HepG2 (cell line): ENCODE measurements around the gene OSBP. TPM values are rescaled to one million over a fixed set of nuclear protein-coding genes. Genes with fewer than 3 reads are reported as not detected.

Experiments used
- ARID3A ChIP-seq: IDR thresholded peaks from 2 replicates; pipeline ENCODE4 v1.6.1; 2012; ENCODE audit warnings: low read depth, low read length, improper control_type of control experiment
- CC2D1A ChIP-seq: sonication (generic); formaldehyde crosslinking; IDR thresholded peaks from 2 replicates; pipeline ENCODE4 v1.8.1; 2023; ENCODE audit warnings: mild to moderate bottlenecking, missing genetic modification reagents
- JUND ChIP-seq: sonication (generic); formaldehyde crosslinking; IDR thresholded peaks from 2 replicates; pipeline ENCODE4 v1.8.0; 2022; ENCODE audit warnings: mild to moderate bottlenecking, missing genetic modification reagents
- KMT2B ChIP-seq: IDR thresholded peaks from 2 replicates; pipeline ENCODE4 v1.6.1; 2016; ENCODE audit warnings: missing genetic modification reagents, missing compliant biosample characterization
- MAZ ChIP-seq, 2 experiments: sonication (generic) in 1 of 2; formaldehyde crosslinking in 1 of 2; IDR thresholded peaks; 2 replicates each; pipeline versions ENCODE4 v1.5.0 to v1.6.1; 2012 to 2020; ENCODE audit warnings: low read depth in 2 of 2, mild to moderate bottlenecking in 2 of 2, borderline replicate concordance in 1 of 2, improper control_type of control experiment in 1 of 2, low read length in 1 of 2, missing genetic modification reagents in 1 of 2, moderate library complexity in 1 of 2
- NONO ChIP-seq, 2 experiments: fragments of 450-650 bp in 1 of 2; sonication (generic) in 1 of 2; formaldehyde crosslinking in 1 of 2; IDR thresholded peaks in 1 of 2; conservative IDR thresholded peaks in 1 of 2; 2 replicates each; pipeline versions ENCODE4 v1.6.1 to v1.8.0; 2017 to 2022; ENCODE audit warnings: mild to moderate bottlenecking in 1 of 2, missing genetic modification reagents in 1 of 2, moderate library complexity in 1 of 2
- PHF20 ChIP-seq: sonication (generic); formaldehyde crosslinking; IDR thresholded peaks from 2 replicates; pipeline ENCODE4 v1.5.0; 2020; ENCODE audit warnings: mild to moderate bottlenecking, missing genetic modification reagents
- PLSCR1 ChIP-seq: sonication (generic); formaldehyde crosslinking; IDR thresholded peaks from 2 replicates; pipeline ENCODE4 v1.5.0; 2020; ENCODE audit warnings: missing genetic modification reagents, mild to moderate bottlenecking, borderline replicate concordance
- SMAD3 ChIP-seq: sonication (generic); formaldehyde crosslinking; IDR thresholded peaks from 2 replicates; pipeline ENCODE4 v1.4.0; 2020; ENCODE audit warnings: missing genetic modification reagents
- SPEN ChIP-seq: sonication (generic); formaldehyde crosslinking; IDR thresholded peaks from 2 replicates; pipeline ENCODE4 v1.5.1; 2020; ENCODE audit warnings: low read depth, mild to moderate bottlenecking, missing genetic modification reagents
- STAT5B ChIP-seq: sonication (generic); formaldehyde crosslinking; IDR thresholded peaks from 2 replicates; pipeline ENCODE4 v1.4.0; 2020; ENCODE audit warnings: missing genetic modification reagents
- TFDP1 ChIP-seq: IDR thresholded peaks from 2 replicates; pipeline ENCODE4 v1.6.1; 2016; ENCODE audit warnings: missing compliant biosample characterization, missing genetic modification reagents, borderline replicate concordance
- THRA ChIP-seq: sonication (generic); formaldehyde crosslinking; IDR thresholded peaks from 2 replicates; pipeline ENCODE4 v1.4.0; 2020; ENCODE audit warnings: missing genetic modification reagents, borderline replicate concordance
- ZBED4 ChIP-seq: sonication (generic); formaldehyde crosslinking; IDR thresholded peaks from 2 replicates; pipeline ENCODE4 v1.4.0; 2020; ENCODE audit warnings: missing genetic modification reagents, borderline replicate concordance
- ZNF138 ChIP-seq: sonication (generic); formaldehyde crosslinking; IDR thresholded peaks from 2 replicates; pipeline ENCODE4 v1.5.0; 2020; ENCODE audit warnings: mild to moderate bottlenecking, low read depth, missing genetic modification reagents
- ZNF781 ChIP-seq: sonication (generic); formaldehyde crosslinking; IDR thresholded peaks from 2 replicates; pipeline ENCODE4 v1.5.1; 2020; ENCODE audit warnings: borderline replicate concordance, mild to moderate bottlenecking, missing genetic modification reagents; ENCODE audit errors: not compliant biosample characterization
- ZNF883 ChIP-seq: sonication (generic); formaldehyde crosslinking; IDR thresholded peaks from 2 replicates; pipeline ENCODE4 v1.5.1; 2020; ENCODE audit warnings: mild to moderate bottlenecking, missing genetic modification reagents; ENCODE audit errors: not compliant biosample characterization
- polyA plus RNA-seq, 8 experiments: library from polyadenylated mRNA; depleted of rRNA in 3 of 8; stranded (reverse) in 7 of 8; unstranded in 1 of 8; fragments of >200 nt; fragmentation: Illumina TruSeq in 4 of 8; extraction: Trizol in 4 of 8; gene quantifications; 2 replicates each; pipeline versions ENCODE4 v1.2.1 to v1.2.3, GENCODE V29; 2011 to 2016; ENCODE audit warnings: low read depth in 4 of 8, missing spikeins in 1 of 8, mixed read lengths in 1 of 8; ENCODE audit not compliant: insufficient read depth in 1 of 8
- total RNA-seq, 5 experiments: library from RNA; depleted of rRNA; stranded (reverse); fragments of >200 nt; fragmentation: Illumina TruSeq; extraction: Trizol; gene quantifications; 2 replicates each; pipeline ENCODE4 v1.2.3, GENCODE V29; 2016; ENCODE audit warnings: low read depth in 1 of 5

OSBP gene
- total and polyA plus RNA-seq, 2 of the 13 experiments (the other 11 are each of a cell fraction or from before 2014, with no cell fraction given) = 12.1 to 13.5 TPM

GRCh38 chr11:59550842-59551658 lies 64.5 kb downstream of the OSBP start (continued):
- peak; percentile 17; the same call in 1 of the 2 replicates for TF ChIP-seq ZBED4 (CRISPR knock-in tag)
- TF ChIP-seq SMAD3 (CRISPR knock-in tag) = no peak
- TF ChIP-seq ZNF138 (CRISPR knock-in tag) = no peak
- peak; percentile 56; the same call in 1 of the 2 replicates for TF ChIP-seq ARID3A
- TF ChIP-seq ZNF781 = peak; percentile 43
- TF ChIP-seq CC2D1A (CRISPR knock-in tag) = peak; percentile 79; the same call in 1 of the 2 replicates
- TF ChIP-seq STAT5B (CRISPR knock-in tag) = no peak
- TF ChIP-seq TFDP1 (CRISPR knock-in tag) = peak; percentile 14; the same call in 1 of the 2 replicates
- TF ChIP-seq NONO (IDR thresholded peaks at IDR 0.05) = no peak
- TF ChIP-seq NONO (CRISPR knock-in tag; conservative IDR thresholded peaks at IDR 0.05) = 0 out of 2 replicates have a peak, but pooled peaks have one; percentile 31
- TF ChIP-seq KMT2B (CRISPR knock-in tag) = 0 out of 2 replicates have a peak, but pooled peaks have one; percentile 4
- TF ChIP-seq ZNF883 (CRISPR knock-in tag) = no peak
- TF ChIP-seq PHF20 (CRISPR knock-in tag) = 0 out of 2 replicates have a peak, but pooled peaks have one; percentile 18
- peak; percentile 12; the same call in 1 of the 2 replicates for TF ChIP-seq JUND (CRISPR knock-in tag)
- TF ChIP-seq MAZ (IDR thresholded peaks at IDR 0.05; ENCODE audit: borderline replicate concordance, low read depth, low read length) = no peak
- no peak for TF ChIP-seq MAZ (CRISPR knock-in tag; IDR thresholded peaks at IDR 0.05; ENCODE audit: low read depth)
- TF ChIP-seq SPEN = 0 out of 2 replicates have a peak, but pooled peaks have one; percentile 28
- peak; percentile 45; the same call in 1 of the 2 replicates for TF ChIP-seq THRA (CRISPR knock-in tag)
- 0 out of 2 replicates have a peak, but pooled peaks have one; percentile 60 for TF ChIP-seq PLSCR1 (CRISPR knock-in tag)
